Measurements from ENCODE around the gene MRPL19. TPM values are rescaled to one million over a fixed set of nuclear protein-coding genes. Genes with fewer than 3 reads are reported as not detected.

Gene MRPL19
- total and polyA plus RNA-seq, 9 donors = 11.9 to 46.8 (median 32.5) TPM

- intact Hi-C loops (cut with DNase I) = no loop called here
- H3K4me3 ChIP-seq = no peak overlapping the region
- TF ChIP-seq POLR2A (IDR thresholded peaks at IDR 0.05) (no peak), CTCF (IDR thresholded peaks at IDR 0.05) (no peak), EP300 (IDR thresholded peaks at IDR 0.05) (no peak)
- DNase-seq = no peak
- H3K27ac ChIP-seq = no peak overlapping the region
- WGBS, 3 donors = 77 to 83% (median 82%) methylated on average over 4 of the region's 4 CpGs
- H3K4me1 ChIP-seq (ENCODE audit: insufficient read depth) = no peaks in the 10 kb centered on the region
- no peaks in the 10 kb centered on the region for H3K36me3 ChIP-seq
- H3K9me3 ChIP-seq = no peaks in the 10 kb centered on the region
- H3K27me3 ChIP-seq = no peaks in the 10 kb centered on the region
Measured at GRCh38 chr2:75736276-75736675, 89.7 kb downstream of the MRPL19 start.

GRCh38 chr2:75737961-75738360, 91.4 kb downstream of the MRPL19 start:
- H3K36me3 ChIP-seq = no peaks in the 10 kb centered on the region
- intact Hi-C loops (cut with DNase I) = no loop called here
- no peak overlapping the region for H3K4me3 ChIP-seq
- H3K27me3 ChIP-seq = no peaks in the 10 kb centered on the region
- DNase-seq = no peak
- no peak for TF ChIP-seq POLR2A (IDR thresholded peaks at IDR 0.05)
- no peak for TF ChIP-seq CTCF (IDR thresholded peaks at IDR 0.05)
- no peak for TF ChIP-seq EP300 (IDR thresholded peaks at IDR 0.05)
- 98 to 100% (median 100%) methylated on average over 1 of the region's 1 CpG for WGBS, 3 donors
- H3K27ac ChIP-seq = no peak overlapping the region
- H3K4me1 ChIP-seq (ENCODE audit: insufficient read depth) = no peaks in the 10 kb centered on the region
- H3K9me3 ChIP-seq = no peaks in the 10 kb centered on the region

Small RNA genes within 50 kb of the gene (small RNA-seq; reads per million reads assigned to genes)
- not detected for gene RF00012

Other genes with a start within 250 kb of the MRPL19 start
- gene EVA1A, start 85.8 kb upstream of the MRPL19 start, total RNA-seq = 10 to 100 TPM in 1 of 7 donors, 1 to 10 TPM in 5, under 1 TPM in 1; 0.76 to 12.2 (median 1.6) TPM
- under 1 TPM; 0.62 to 0.80 TPM for gene EVA1A, start 85.8 kb upstream of the MRPL19 start, polyA plus RNA-seq
- 10 to 100 TPM; 23.7 to 40.5 (median 24.6) TPM for gene GCFC2, start 64.1 kb downstream of the MRPL19 start, total RNA-seq
- 10 to 100 TPM; 15.8 to 16.9 TPM for gene GCFC2, start 64.1 kb downstream of the MRPL19 start, polyA plus RNA-seq

All from ovary (tissue), 9 donors.